Measurements from ENCODE around the gene FTCDNL1.

The FTCDNL1 gene

GRCh38 chr2:199754766-199755165 lies 96.2 kb downstream of the FTCDNL1 start:
- no peak overlapping the region for H3K4me3 ChIP-seq (ENCODE audit: low read depth, low read length)
- no peak for TF ChIP-seq CTCF (IDR thresholded peaks at IDR 0.05; ENCODE audit: control insufficient read depth, extremely low read depth, insufficient read depth)
- DNase-seq (ENCODE audit: low read depth): no peak

- no peak overlapping the region for H3K4me3 ChIP-seq (ENCODE audit: low read depth, low read length)
- no peak for TF ChIP-seq CTCF (IDR thresholded peaks at IDR 0.05; ENCODE audit: control insufficient read depth, extremely low read depth, insufficient read depth)
- no peak for DNase-seq (ENCODE audit: low read depth)
These were observed 99.4 kb downstream of the FTCDNL1 start for GRCh38 chr2:199751492-199752120.

GRCh38 chr2:199749571-199749970 lies 101.4 kb downstream of the FTCDNL1 start:
- TF ChIP-seq CTCF (IDR thresholded peaks at IDR 0.05; ENCODE audit: control insufficient read depth, extremely low read depth, insufficient read depth): no peak

DNA sequence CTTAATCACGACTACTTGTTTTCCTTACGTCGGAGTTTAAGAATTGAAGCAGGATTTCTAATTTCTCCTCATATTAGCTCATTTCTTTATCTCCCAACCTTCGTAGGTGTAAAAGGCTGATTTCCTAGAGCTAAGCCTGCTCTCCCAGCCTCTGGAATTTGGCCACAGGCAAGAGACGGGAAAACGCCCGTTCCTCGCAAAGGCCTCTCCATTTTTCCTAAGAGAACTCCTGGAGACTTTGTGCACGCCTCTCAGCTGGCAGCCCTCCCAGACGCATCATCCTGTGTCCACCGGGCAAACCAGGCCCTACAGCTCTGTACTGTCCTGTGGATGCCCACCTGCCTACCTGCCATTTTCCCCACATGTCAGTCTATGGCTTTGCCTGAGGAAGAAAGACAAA lies 106.3 kb downstream of the FTCDNL1 start:
- no peak overlapping the region for H3K4me3 ChIP-seq (ENCODE audit: low read depth, low read length)
- no peak for TF ChIP-seq CTCF (IDR thresholded peaks at IDR 0.05; ENCODE audit: control insufficient read depth, extremely low read depth, insufficient read depth)
- DNase-seq (ENCODE audit: low read depth): no peak

More at GRCh38 chr2:199749571-199749970, 101.4 kb downstream of the FTCDNL1 start:
- DNase-seq (ENCODE audit: low read depth): no peak
- H3K4me3 ChIP-seq (ENCODE audit: low read depth, low read length): no peak overlapping the region

DNA sequence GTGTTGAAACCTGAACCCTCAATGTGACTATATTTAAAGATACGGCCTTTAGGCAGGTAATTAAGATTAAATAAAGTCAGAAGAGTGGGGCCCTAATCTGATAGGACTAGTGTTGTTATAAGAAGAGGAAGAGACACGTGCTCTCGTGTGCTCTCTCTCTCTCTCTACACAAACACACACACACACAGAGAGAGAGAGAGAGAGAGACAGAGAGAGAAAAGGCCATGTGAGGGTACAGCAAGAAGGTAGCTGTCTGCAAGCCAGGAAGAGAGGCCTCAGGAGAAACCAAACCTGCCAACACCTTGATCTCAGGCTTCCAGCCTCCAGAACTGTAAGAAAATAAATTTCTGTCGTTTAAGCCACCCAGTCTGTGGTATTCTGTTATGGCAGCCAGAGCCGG lies 106.7 kb downstream of the FTCDNL1 start:
- H3K4me3 ChIP-seq (ENCODE audit: low read depth, low read length): no peak overlapping the region
- DNase-seq (ENCODE audit: low read depth): no peak
- TF ChIP-seq CTCF (IDR thresholded peaks at IDR 0.05; ENCODE audit: control insufficient read depth, extremely low read depth, insufficient read depth): no peak

- H3K4me3 ChIP-seq (ENCODE audit: low read depth, low read length): no peak overlapping the region
- no peak for TF ChIP-seq CTCF (IDR thresholded peaks at IDR 0.05; ENCODE audit: control insufficient read depth, extremely low read depth, insufficient read depth)
- no peak for DNase-seq (ENCODE audit: low read depth)
These were observed 107.4 kb downstream of the FTCDNL1 start for GRCh38 chr2:199743415-199744120.
